Upper lobe of right lung (tissue), 1 donor: ENCODE results near the gene PSMC3IP. TPM values are rescaled to one million over a fixed set of nuclear protein-coding genes. Genes with fewer than 3 reads are reported as not detected.

Experiments used
- ATAC-seq: fragments of 200-7000 bp; cut with Tn5 transposase; one replicate; pipeline ENCODE4 v1.9.1; 2020; ENCODE audit warnings: mild to moderate bottlenecking, moderate library complexity
- DNase-seq: peaks from one replicate; pipeline ENCODE4 v3.0.0-alpha.2; 2020
- H3K27ac ChIP-seq: fragments of 200-600 bp; one replicate; pipeline ENCODE4 v1.8.0; 2022
- H3K27me3 ChIP-seq: fragments of 200-600 bp; one replicate; pipeline ENCODE4 v1.8.0; 2022; ENCODE audit warnings: mild to moderate bottlenecking
- H3K36me3 ChIP-seq: fragments of 200-600 bp; one replicate; pipeline ENCODE4 v1.8.0; 2022
- H3K4me1 ChIP-seq: fragments of 200-600 bp; one replicate; pipeline ENCODE4 v1.8.0; 2022
- H3K4me3 ChIP-seq: fragments of 200-600 bp; one replicate; pipeline ENCODE4 v1.8.0; 2022; ENCODE audit warnings: mild to moderate bottlenecking
- H3K9me3 ChIP-seq: fragments of 200-600 bp; one replicate; pipeline ENCODE4 v1.8.0; 2022
- intact Hi-C: fragments of 100-400 bp; cut with DNase I; formaldehyde crosslinking; loops from one replicate; pipeline ENCODE4 v1.11.0; 2022
- total RNA-seq: library from RNA; stranded (reverse); fragmentation: NEBNext Ultra II Directional; extraction: Animal tissue kit (Norgen Biotek cat#: 25700); gene quantifications from one replicate; pipeline ENCODE4 v1.2.1, GENCODE V29; 2021
- TF ChIP-seq, protein P1 (sequence below): fragments of 200-600 bp; IDR thresholded peaks from one replicate; pipeline ENCODE4 v1.8.0; 2022; ENCODE audit warnings: antibody characterized with exemption
- donor health status: DM: no; HTN: yes; CAD: no; lungs with severe emphysema.

Gene PSMC3IP
- total RNA-seq, 1 donor from 2014 or later = 4.2 TPM

DNA sequence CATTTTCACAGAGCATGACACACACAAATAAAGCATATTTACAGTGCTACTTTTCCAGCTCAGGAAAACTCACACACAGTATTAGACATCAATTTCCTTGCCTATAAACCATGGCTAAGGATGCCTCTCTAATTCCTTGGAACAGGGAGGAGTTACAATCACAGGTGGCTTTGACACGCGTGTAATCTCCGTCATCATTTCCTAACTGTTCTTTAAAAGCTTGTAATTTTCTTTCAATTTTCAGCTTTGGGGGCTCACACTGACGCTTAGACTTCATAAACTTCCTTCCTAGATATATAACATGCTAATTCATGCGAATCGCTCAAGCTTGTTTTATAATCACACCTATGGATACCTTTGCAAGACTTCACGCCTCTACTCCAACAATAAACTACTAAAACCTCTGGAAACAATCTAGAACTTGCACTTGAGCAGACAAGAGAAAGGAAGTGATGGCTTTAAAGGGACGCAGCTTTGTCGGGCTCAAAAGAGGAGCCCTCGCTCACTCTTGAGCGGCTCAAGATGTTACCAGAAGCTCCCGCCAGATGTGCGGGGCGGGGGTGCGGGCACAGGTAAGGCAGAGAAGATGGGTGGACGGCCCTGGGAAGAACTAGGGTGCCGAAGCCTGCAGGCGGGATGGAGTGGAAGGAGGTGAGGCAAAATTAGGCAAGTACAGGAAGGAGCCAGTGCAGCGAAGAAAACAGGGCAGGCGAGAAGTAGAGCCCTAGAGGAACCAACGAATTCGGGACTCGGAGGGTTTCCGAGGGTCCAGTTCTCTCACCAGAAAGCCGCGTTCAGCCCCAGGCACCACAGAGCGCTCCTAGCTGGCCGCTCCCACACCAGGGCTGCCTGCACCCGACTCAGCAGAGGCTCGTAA, 31.0 kb upstream of the PSMC3IP start:
- Histone ChIP-seq H3K27ac (peak overlapping the region; percentile 96), H3K4me1 (peaks cover 33% of the 10 kb centered on the region), H3K27me3 (no peaks in the 10 kb centered on the region), H3K36me3 (peaks cover 20% of the 10 kb centered on the region), H3K4me3 (peak overlapping the region; percentile 94), H3K9me3 (no peaks in the 10 kb centered on the region)
- TF ChIP-seq, protein P1, sequence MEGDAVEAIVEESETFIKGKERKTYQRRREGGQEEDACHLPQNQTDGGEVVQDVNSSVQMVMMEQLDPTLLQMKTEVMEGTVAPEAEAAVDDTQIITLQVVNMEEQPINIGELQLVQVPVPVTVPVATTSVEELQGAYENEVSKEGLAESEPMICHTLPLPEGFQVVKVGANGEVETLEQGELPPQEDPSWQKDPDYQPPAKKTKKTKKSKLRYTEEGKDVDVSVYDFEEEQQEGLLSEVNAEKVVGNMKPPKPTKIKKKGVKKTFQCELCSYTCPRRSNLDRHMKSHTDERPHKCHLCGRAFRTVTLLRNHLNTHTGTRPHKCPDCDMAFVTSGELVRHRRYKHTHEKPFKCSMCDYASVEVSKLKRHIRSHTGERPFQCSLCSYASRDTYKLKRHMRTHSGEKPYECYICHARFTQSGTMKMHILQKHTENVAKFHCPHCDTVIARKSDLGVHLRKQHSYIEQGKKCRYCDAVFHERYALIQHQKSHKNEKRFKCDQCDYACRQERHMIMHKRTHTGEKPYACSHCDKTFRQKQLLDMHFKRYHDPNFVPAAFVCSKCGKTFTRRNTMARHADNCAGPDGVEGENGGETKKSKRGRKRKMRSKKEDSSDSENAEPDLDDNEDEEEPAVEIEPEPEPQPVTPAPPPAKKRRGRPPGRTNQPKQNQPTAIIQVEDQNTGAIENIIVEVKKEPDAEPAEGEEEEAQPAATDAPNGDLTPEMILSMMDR = no peak
- no peak for DNase-seq
- ATAC-seq = peak; percentile 65
- intact Hi-C loops = no loop called here

DNA sequence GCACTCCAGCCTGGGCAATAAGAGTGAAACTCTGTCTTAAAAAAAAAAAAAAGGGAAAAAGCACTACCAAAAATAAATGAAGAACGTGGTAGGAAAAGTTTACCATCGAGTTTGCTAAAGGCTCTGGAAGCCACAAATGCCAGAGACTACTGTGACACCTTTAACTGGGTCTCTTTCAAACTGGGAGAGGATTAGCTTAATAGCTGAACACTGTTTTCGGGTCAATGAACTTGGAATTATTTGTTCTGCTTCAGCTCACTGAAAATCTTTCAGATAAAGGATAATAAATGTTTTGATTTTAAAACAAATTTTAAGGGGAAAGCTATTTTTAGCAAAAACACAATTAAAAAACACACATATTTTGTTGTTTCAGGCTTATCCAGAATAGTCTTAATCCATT, 30.2 kb upstream of the PSMC3IP start:
- Histone ChIP-seq H3K27me3 (no peaks in the 10 kb centered on the region), H3K27ac (no peak overlapping the region), H3K9me3 (no peaks in the 10 kb centered on the region), H3K4me3 (peak overlapping the region; percentile 94), H3K4me1 (peaks cover 33% of the 10 kb centered on the region), H3K36me3 (peaks cover 17% of the 10 kb centered on the region)
- DNase-seq (no peak), ATAC-seq (no peak)
- intact Hi-C loops = no loop called here
- TF ChIP-seq, protein P1 = no peak

DNA sequence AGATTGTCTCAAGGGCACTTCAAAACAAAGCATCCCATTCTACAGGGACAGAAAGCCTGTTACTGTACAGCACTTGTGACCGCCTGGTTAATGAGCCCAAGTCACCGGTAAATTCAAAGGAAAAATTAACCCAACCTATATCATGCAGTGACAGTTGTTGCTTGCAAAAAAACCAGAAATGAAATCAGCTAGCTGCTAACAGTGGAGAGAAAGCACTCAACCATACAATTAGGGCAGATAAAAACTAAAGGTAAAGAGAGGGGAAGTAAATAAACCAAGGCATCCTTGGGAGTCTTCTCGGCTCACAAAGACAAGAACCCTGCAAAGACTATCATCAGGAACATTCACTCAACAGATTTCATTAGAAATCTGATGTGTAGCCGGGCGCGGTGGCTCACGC, 25.8 kb upstream of the PSMC3IP start:
- intact Hi-C loops = no loop called here
- no peak for DNase-seq
- ATAC-seq = no peak
- peaks cover 5% of the 10 kb centered on the region for H3K36me3 ChIP-seq
- no peaks in the 10 kb centered on the region for H3K9me3 ChIP-seq
- peaks cover 37% of the 10 kb centered on the region for H3K4me1 ChIP-seq
- no peaks in the 10 kb centered on the region for H3K27me3 ChIP-seq
- H3K27ac ChIP-seq = no peak overlapping the region
- TF ChIP-seq, protein P1 = no peak
- no peak overlapping the region for H3K4me3 ChIP-seq

DNA sequence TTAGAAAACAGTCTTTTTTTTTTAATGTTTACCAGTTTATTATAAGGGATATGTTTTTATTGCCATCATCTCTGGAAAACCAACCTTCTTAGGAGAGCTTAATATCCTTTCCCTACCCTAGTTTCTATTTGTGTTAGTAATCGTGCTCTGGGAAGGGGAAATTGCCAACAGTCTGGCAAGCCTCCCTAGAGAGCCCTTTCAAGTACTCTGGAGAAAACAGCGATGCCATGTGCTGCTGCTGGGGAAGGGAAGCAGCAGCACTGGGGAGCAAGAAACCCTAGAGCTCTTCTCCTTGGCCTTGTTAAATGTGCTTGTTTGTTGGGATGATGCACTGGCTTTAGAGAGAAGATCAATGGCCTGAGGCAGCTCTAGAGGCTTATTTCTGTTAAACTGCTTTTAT, 21.4 kb upstream of the PSMC3IP start:
- peak; percentile 57 for DNase-seq

DNA sequence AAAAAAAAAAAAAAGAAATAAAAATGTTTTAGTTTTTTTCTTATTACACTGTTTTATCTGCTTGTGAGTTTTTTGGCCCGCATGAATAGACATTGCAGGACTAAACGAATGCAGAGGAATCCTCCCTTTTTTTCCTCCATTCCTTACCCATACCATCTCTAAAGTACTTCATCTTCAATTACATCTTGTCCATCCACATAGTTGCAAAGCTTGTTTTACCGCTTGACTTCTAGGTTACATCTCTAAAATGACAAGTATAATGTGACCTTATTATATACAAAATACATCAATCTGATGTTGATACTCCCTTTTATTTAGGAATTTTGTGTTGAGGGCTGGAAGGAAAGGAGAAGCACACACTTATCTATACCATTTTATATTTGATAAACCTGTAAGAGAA, 18.9 kb upstream of the PSMC3IP start:
- no peak overlapping the region for H3K27ac ChIP-seq
- intact Hi-C loops = no loop called here
- TF ChIP-seq, protein P1 = no peak
- H3K9me3 ChIP-seq = no peaks in the 10 kb centered on the region
- H3K36me3 ChIP-seq = peaks cover 23% of the 10 kb centered on the region
- H3K4me3 ChIP-seq = no peak overlapping the region
- DNase-seq = no peak
- H3K4me1 ChIP-seq = peaks cover 12% of the 10 kb centered on the region
- no peaks in the 10 kb centered on the region for H3K27me3 ChIP-seq
- ATAC-seq = no peak

More for the DNA sequence above, 21.4 kb upstream of the PSMC3IP start:
- no peaks in the 10 kb centered on the region for H3K9me3 ChIP-seq
- H3K4me1 ChIP-seq = peaks cover 12% of the 10 kb centered on the region
- H3K4me3 ChIP-seq = no peak overlapping the region
- H3K27ac ChIP-seq = no peak overlapping the region
- H3K27me3 ChIP-seq = no peaks in the 10 kb centered on the region
- TF ChIP-seq, protein P1 = no peak
- peaks cover 12% of the 10 kb centered on the region for H3K36me3 ChIP-seq
- intact Hi-C loops = no loop called here
- ATAC-seq = peak; percentile 81
